Thyroid gland (tissue), 4 donors: ENCODE data around the gene BEST2. TPM values are rescaled to one million over a fixed set of nuclear protein-coding genes. Genes with fewer than 3 reads are reported as not detected.

ENCODE experiments used
- DNase-seq, 2 donors: peaks; one replicate each; pipeline ENCODE4 v3.0.0-alpha.2; 2019
- H3K27ac ChIP-seq, 3 donors: fragments of 200-600 bp; sonication (generic); 1 replicate in 2 of 3; 2 replicates in 1 of 3; pipeline ENCODE4 v1.5.1; 2016 to 2019; ENCODE audit warnings: mild to moderate bottlenecking in 1 of 3, moderate library complexity in 1 of 3
- H3K27me3 ChIP-seq: fragments of 200-600 bp; sonication (generic); one replicate; pipeline ENCODE4 v1.5.1; 2019
- H3K36me3 ChIP-seq, 2 donors: fragments of 200-600 bp; sonication (generic); one replicate each; pipeline ENCODE4 v1.5.1; 2016 to 2019
- H3K4me1 ChIP-seq, 2 donors: fragments of 200-600 bp; sonication (generic); one replicate each; pipeline ENCODE4 v1.5.1; 2017 to 2019
- H3K4me3 ChIP-seq, 3 donors: fragments of 200-600 bp; sonication (generic); replicated peaks in 1 of 3; 1 replicate in 2 of 3; 2 replicates in 1 of 3; pipeline ENCODE4 v1.5.1; 2016; ENCODE audit warnings: mild to moderate bottlenecking in 1 of 3
- H3K9me3 ChIP-seq: fragments of 200-600 bp; sonication (generic); one replicate; pipeline ENCODE4 v1.5.1; 2017
- POLR2A ChIP-seq, 2 donors: fragments of 450-650 bp; IDR thresholded peaks; one replicate each; pipeline ENCODE4 v1.6.1; 2017; ENCODE audit warnings: antibody characterized with exemption in 2 of 2, mild to moderate bottlenecking in 2 of 2, moderate library complexity in 1 of 2
- WGBS, 2 donors: methylation state at CpG; one replicate each; pipeline ENCODE4 v1.1.5; 2017; 5-methylcytosine and 5-hydroxymethylcytosine counted together
- intact Hi-C: fragments of 100-400 bp; cut with DNase I; formaldehyde crosslinking; loops from one replicate; pipeline ENCODE4 v1.15.1; 2023
- total RNA-seq, 4 donors: library from RNA; depleted of rRNA; stranded (reverse); fragments of >200 nt; gene quantifications; one replicate each; pipeline ENCODE4 v1.2.3, GENCODE V29; 2016
- TF ChIP-seq, protein P1 (sequence below), 6 experiments: fragments of 200-600 bp in 3 of 6; fragments of 450-650 bp in 3 of 6; sonication (generic) in 3 of 6; IDR thresholded peaks; one replicate each; pipeline ENCODE4 v1.5.1; 2016 to 2019; ENCODE audit warnings: antibody characterized with exemption in 6 of 6, mild to moderate bottlenecking in 2 of 6, inconsistent platforms in 1 of 6, moderate library complexity in 1 of 6

BEST2 gene
- not detected for total RNA-seq

GRCh38 chr19:12751635-12752034 lies at the start of gene BEST2:
BEST2 (plus strand) TSS chr19:12751791; CDS start chr19:12752593, 802 bp downstream.
- H3K4me1 ChIP-seq: no peaks in the 10 kb centered on the region
- no peak within 1 kb of the TSS for H3K4me3 ChIP-seq
- intact Hi-C loops: no loop called here
- TF ChIP-seq, protein P1, sequence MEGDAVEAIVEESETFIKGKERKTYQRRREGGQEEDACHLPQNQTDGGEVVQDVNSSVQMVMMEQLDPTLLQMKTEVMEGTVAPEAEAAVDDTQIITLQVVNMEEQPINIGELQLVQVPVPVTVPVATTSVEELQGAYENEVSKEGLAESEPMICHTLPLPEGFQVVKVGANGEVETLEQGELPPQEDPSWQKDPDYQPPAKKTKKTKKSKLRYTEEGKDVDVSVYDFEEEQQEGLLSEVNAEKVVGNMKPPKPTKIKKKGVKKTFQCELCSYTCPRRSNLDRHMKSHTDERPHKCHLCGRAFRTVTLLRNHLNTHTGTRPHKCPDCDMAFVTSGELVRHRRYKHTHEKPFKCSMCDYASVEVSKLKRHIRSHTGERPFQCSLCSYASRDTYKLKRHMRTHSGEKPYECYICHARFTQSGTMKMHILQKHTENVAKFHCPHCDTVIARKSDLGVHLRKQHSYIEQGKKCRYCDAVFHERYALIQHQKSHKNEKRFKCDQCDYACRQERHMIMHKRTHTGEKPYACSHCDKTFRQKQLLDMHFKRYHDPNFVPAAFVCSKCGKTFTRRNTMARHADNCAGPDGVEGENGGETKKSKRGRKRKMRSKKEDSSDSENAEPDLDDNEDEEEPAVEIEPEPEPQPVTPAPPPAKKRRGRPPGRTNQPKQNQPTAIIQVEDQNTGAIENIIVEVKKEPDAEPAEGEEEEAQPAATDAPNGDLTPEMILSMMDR (IDR thresholded peaks at IDR 0.05): no peak
- TF ChIP-seq POLR2A (IDR thresholded peaks at IDR 0.05): no peak
- DNase-seq: no peak
- H3K36me3 ChIP-seq: peaks cover 13% of the 10 kb centered on the region in 2 donors
- H3K27ac ChIP-seq: no peak within 1 kb of the TSS
- H3K9me3 ChIP-seq: no peaks in the 10 kb centered on the region
- 54 to 67% methylated on average over 14 of the region's 14 CpGs for WGBS, 2 donors
- H3K27me3 ChIP-seq: no peaks in the 10 kb centered on the region

DNA sequence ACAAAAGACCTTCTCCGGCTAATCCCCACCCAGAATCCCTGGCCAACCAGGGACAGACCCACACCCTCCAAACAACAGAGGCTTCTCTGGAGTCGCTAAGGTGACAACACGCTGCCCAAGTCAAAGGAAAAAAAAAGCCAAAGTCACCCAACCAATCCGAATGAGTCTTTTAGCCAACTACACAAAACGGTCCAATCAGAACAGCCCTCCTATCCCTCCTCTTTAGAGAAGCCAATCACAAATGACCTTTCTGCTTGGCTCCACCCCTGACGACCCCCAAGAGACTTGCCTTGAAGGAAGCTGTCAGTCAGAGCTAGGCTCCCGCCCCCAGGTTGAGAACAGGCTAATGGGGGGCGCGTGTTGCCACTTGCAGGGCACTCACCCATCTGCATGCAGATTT lies 48.5 kb upstream of the BEST2 start:
- intact Hi-C loops: no loop called here
- peaks cover 64 to 71% of the 10 kb centered on the region in 2 donors for H3K36me3 ChIP-seq
- no peaks in the 10 kb centered on the region for H3K27me3 ChIP-seq
- no peak overlapping the region for H3K27ac ChIP-seq
- DNase-seq: no peak
- H3K9me3 ChIP-seq: no peaks in the 10 kb centered on the region
- no peaks in the 10 kb centered on the region for H3K4me1 ChIP-seq
- no peak for TF ChIP-seq POLR2A (IDR thresholded peaks at IDR 0.05)
- TF ChIP-seq, protein P1 (IDR thresholded peaks at IDR 0.05): no peak
- no peak overlapping the region for H3K4me3 ChIP-seq
- 65 to 71% methylated on average over 6 to 9 of the region's 9 CpGs for WGBS, 2 donors

- Histone ChIP-seq H3K27ac (no peak overlapping the region), H3K4me3 (no peak overlapping the region), H3K27me3 (no peaks in the 10 kb centered on the region), H3K9me3 (no peaks in the 10 kb centered on the region), H3K36me3 (peaks cover 81 to 92% of the 10 kb centered on the region in 2 donors), H3K4me1 (no peaks in the 10 kb centered on the region)
- intact Hi-C loops: no loop called here
- TF ChIP-seq, protein P1 (IDR thresholded peaks at IDR 0.05): no peak
- TF ChIP-seq POLR2A (IDR thresholded peaks at IDR 0.05): no peak
- WGBS, 2 donors: 92 to 100% methylated on average over 3 to 13 of the region's 13 CpGs
- DNase-seq: no peak
These were observed 46.4 kb upstream of the BEST2 start for GRCh38 chr19:12705169-12705568.

GRCh38 chr19:12705654-12706331 lies 45.8 kb upstream of the BEST2 start:
- H3K27ac ChIP-seq: no peak overlapping the region
- TF ChIP-seq POLR2A (IDR thresholded peaks at IDR 0.05): no peak
- TF ChIP-seq, protein P1 (IDR thresholded peaks at IDR 0.05): no peak
- no peaks in the 10 kb centered on the region for H3K4me1 ChIP-seq
- no peaks in the 10 kb centered on the region for H3K27me3 ChIP-seq
- peaks cover 86 to 93% of the 10 kb centered on the region in 2 donors for H3K36me3 ChIP-seq
- intact Hi-C loops: no loop called here
- WGBS, 2 donors: 91 to 92% methylated on average over 22 to 27 of the region's 29 CpGs
- DNase-seq: no peak
- H3K4me3 ChIP-seq: no peak overlapping the region
- no peaks in the 10 kb centered on the region for H3K9me3 ChIP-seq

DNA sequence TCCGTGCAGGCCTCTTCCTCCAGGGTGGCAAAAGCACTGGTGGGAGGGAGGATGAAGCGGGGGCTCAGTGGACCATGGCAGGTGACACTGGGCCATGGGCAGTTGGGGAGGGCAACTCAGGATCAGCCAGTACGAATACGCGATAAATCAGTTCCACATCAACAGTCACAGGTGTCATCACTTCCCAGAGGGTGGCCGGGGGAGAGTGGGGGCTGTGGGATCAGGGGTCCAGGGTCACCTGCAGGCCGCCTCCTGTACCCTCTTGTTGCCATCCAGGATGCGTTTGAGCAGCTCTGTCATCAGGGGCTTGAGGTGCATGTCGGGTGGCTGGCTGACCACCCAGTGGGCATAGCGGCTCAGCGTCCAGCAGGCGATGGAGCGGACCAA lies 45.3 kb upstream of the BEST2 start:
- no peak for DNase-seq
- intact Hi-C loops: no loop called here
- Histone ChIP-seq H3K4me1 (no peaks in the 10 kb centered on the region), H3K9me3 (no peaks in the 10 kb centered on the region), H3K27me3 (no peaks in the 10 kb centered on the region), H3K27ac (no peak overlapping the region), H3K4me3 (no peak overlapping the region), H3K36me3 (peaks cover 86 to 93% of the 10 kb centered on the region in 2 donors)
- TF ChIP-seq, protein P1 (IDR thresholded peaks at IDR 0.05): no peak
- no peak for TF ChIP-seq POLR2A (IDR thresholded peaks at IDR 0.05)
- 91 to 92% methylated on average over 11 of the region's 13 CpGs for WGBS, 2 donors
